PC-3 (cell line): ENCODE data around the gene CCDC178.

Source experiments
- CTCF ChIP-seq: fragments of 300-600 bp; sonication (generic); conservative IDR thresholded peaks from 2 replicates; pipeline ENCODE4 v1.5.1; 2017; ENCODE audit warnings: antibody characterized with exemption, low read depth, mild to moderate bottlenecking, low read length
- EZH2 ChIP-seq: fragments of 300-600 bp; sonication (generic); IDR thresholded peaks from one replicate; pipeline ENCODE4 v1.6.1; 2017; ENCODE audit warnings: antibody characterized with exemption, mild to moderate bottlenecking, low read length; ENCODE audit not compliant: unreplicated experiment

- TF ChIP-seq EZH2 (no peak), CTCF (no peak)
Measured at GRCh38 chr18:32915516-32915915, 525.0 kb downstream of the CCDC178 start.
